HEK293 (cell line): ENCODE measurements around the gene HTR2B.

Experiments used
- CTCF ChIA-PET: fragments of 350-600 bp; formaldehyde crosslinking; extraction: SDS; loops from one replicate; lab custom pipeline; 2021; ENCODE audit warnings: antibody characterized with exemption; lab: Yijun Ruan, JAX
- POLR2A ChIA-PET: fragments of 300-600 bp; formaldehyde crosslinking; extraction: SDS; loops from one replicate; lab custom pipeline; 2020; ENCODE audit warnings: antibody characterized with exemption, inconsistent platforms; lab: Yijun Ruan, JAX
- H3K27ac ChIP-seq: fragments of 200-500 bp; sonication (Bioruptor generic); 2 replicates; pipeline ENCODE4 v1.5.1; 2014; ENCODE audit warnings: low read depth, low read length, control low read depth, inconsistent platforms; ENCODE audit errors: extremely low read depth
- H3K36me3 ChIP-seq, 2 experiments: fragments of 200-500 bp in 1 of 2; sonication (Bioruptor generic) in 1 of 2; 1 replicate in 1 of 2; 2 replicates in 1 of 2; pipeline ENCODE4 v1.5.1; 2014 to 2017; ENCODE audit warnings: inconsistent platforms in 2 of 2, low read length in 2 of 2; ENCODE audit not compliant: control insufficient read depth in 2 of 2, insufficient read depth in 1 of 2
- H3K4me1 ChIP-seq: fragments of 200-500 bp; sonication (Bioruptor generic); 2 replicates; pipeline ENCODE4 v1.5.1; 2014; ENCODE audit warnings: mild to moderate bottlenecking, low read length, inconsistent platforms; ENCODE audit not compliant: control insufficient read depth, insufficient read depth
- H3K4me3 ChIP-seq: 2 replicates; pipeline ENCODE4 v1.5.1; 2011; ENCODE audit warnings: low read depth, mild to moderate bottlenecking, control low read depth, low read length, moderate library complexity
- H3K9me3 ChIP-seq: fragments of 200-500 bp; sonication (Bioruptor generic); 2 replicates; pipeline ENCODE4 v1.5.1; 2014; ENCODE audit warnings: low read depth, low read length, inconsistent platforms; ENCODE audit not compliant: control insufficient read depth, insufficient read depth
- FEZF1 ChIP-seq: fragments of 450-650 bp; formaldehyde crosslinking; IDR thresholded peaks from 2 replicates; pipeline ENCODE4 v1.5.1; 2016; ENCODE audit warnings: missing biosample characterization, missing genetic modification characterization
- GLIS2 ChIP-seq: fragments of 450-650 bp; formaldehyde crosslinking; IDR thresholded peaks from 2 replicates; pipeline ENCODE4 v1.5.1; 2016; ENCODE audit warnings: missing biosample characterization, missing genetic modification characterization
- PRDM6 ChIP-seq: fragments of 450-650 bp; formaldehyde crosslinking; IDR thresholded peaks from 2 replicates; pipeline ENCODE4 v1.5.1; 2017; ENCODE audit warnings: missing biosample characterization, missing genetic modification characterization
- SP3 ChIP-seq: fragments of 450-650 bp; formaldehyde crosslinking; IDR thresholded peaks from 2 replicates; pipeline ENCODE4 v1.5.1; 2016; ENCODE audit warnings: missing biosample characterization, missing genetic modification characterization
- ZBTB17 ChIP-seq: fragments of 450-650 bp; formaldehyde crosslinking; IDR thresholded peaks from 2 replicates; pipeline ENCODE4 v1.5.1; 2016; ENCODE audit warnings: missing biosample characterization, missing genetic modification characterization
- ZBTB26 ChIP-seq: fragments of 450-650 bp; formaldehyde crosslinking; optimal IDR thresholded peaks from 2 replicates; pipeline ENCODE3; 2016; ENCODE audit warnings: missing biosample characterization, mild to moderate bottlenecking, missing genetic modification characterization
- ZFP37 ChIP-seq: fragments of 450-650 bp; formaldehyde crosslinking; IDR thresholded peaks from 2 replicates; pipeline ENCODE4 v1.5.1; 2016; ENCODE audit warnings: missing biosample characterization, missing genetic modification characterization
- ZNF140 ChIP-seq: fragments of 450-650 bp; formaldehyde crosslinking; IDR thresholded peaks from 2 replicates; pipeline ENCODE4 v1.5.1; 2016; ENCODE audit warnings: missing biosample characterization, missing genetic modification characterization
- ZNF157 ChIP-seq: fragments of 450-650 bp; formaldehyde crosslinking; IDR thresholded peaks from 2 replicates; pipeline ENCODE4 v1.5.1; 2016; ENCODE audit warnings: missing biosample characterization, missing genetic modification characterization
- ZNF23 ChIP-seq: fragments of 450-650 bp; formaldehyde crosslinking; IDR thresholded peaks from 2 replicates; pipeline ENCODE4 v1.5.1; 2016; ENCODE audit warnings: missing biosample characterization, missing genetic modification characterization, borderline replicate concordance
- ZNF280D ChIP-seq: fragments of 450-650 bp; formaldehyde crosslinking; IDR thresholded peaks from 2 replicates; pipeline ENCODE4 v1.5.1; 2016; ENCODE audit warnings: missing biosample characterization, missing genetic modification characterization
- ZNF404 ChIP-seq: fragments of 450-650 bp; formaldehyde crosslinking; IDR thresholded peaks from 2 replicates; pipeline ENCODE4 v1.5.1; 2017; ENCODE audit warnings: missing biosample characterization, missing genetic modification characterization
- ZNF426 ChIP-seq: fragments of 450-650 bp; formaldehyde crosslinking; IDR thresholded peaks from 2 replicates; pipeline ENCODE4 v1.5.1; 2017; ENCODE audit warnings: missing biosample characterization, missing genetic modification characterization, mild to moderate bottlenecking, inconsistent platforms, moderate library complexity
- ZNF600 ChIP-seq: fragments of 450-650 bp; formaldehyde crosslinking; IDR thresholded peaks from 2 replicates; pipeline ENCODE4 v1.5.1; 2016; ENCODE audit warnings: missing biosample characterization, missing genetic modification characterization
- ZNF658 ChIP-seq: fragments of 450-650 bp; formaldehyde crosslinking; IDR thresholded peaks from 2 replicates; pipeline ENCODE4; 2016; ENCODE audit warnings: missing biosample characterization, missing genetic modification characterization
- ZNF660 ChIP-seq: fragments of 450-650 bp; IDR thresholded peaks from 2 replicates; pipeline ENCODE4 v1.5.1; 2018; ENCODE audit warnings: missing biosample characterization, mild to moderate bottlenecking, missing genetic modification characterization
- ZNF791 ChIP-seq: fragments of 450-650 bp; formaldehyde crosslinking; IDR thresholded peaks from 2 replicates; pipeline ENCODE4 v1.5.1; 2016; ENCODE audit warnings: missing biosample characterization, missing genetic modification characterization
- ZNF837 ChIP-seq: fragments of 450-650 bp; formaldehyde crosslinking; IDR thresholded peaks from 2 replicates; pipeline ENCODE4 v1.5.1; 2016; ENCODE audit warnings: missing biosample characterization, missing genetic modification characterization
- ZSCAN18 ChIP-seq: fragments of 450-650 bp; formaldehyde crosslinking; IDR thresholded peaks from 2 replicates; pipeline ENCODE4 v1.5.1; 2016; ENCODE audit warnings: missing biosample characterization, missing genetic modification characterization
- ZSCAN4 ChIP-seq: fragments of 450-650 bp; formaldehyde crosslinking; IDR thresholded peaks from 2 replicates; pipeline ENCODE4 v1.5.1; 2017; ENCODE audit warnings: missing biosample characterization, missing genetic modification characterization

HTR2B gene

GRCh38 chr2:231127936-231128335, 3.1 kb upstream of the HTR2B start:
- Histone ChIP-seq H3K4me1 (peaks cover 35% of the 10 kb centered on the region), H3K27ac (no peak overlapping the region), H3K36me3 (no peaks in the 10 kb centered on the region)
- TF ChIP-seq PRDM6 (tag by site-specific recombination) (peak; percentile 47), ZNF837 (tag by site-specific recombination) (no peak), ZNF140 (tag by site-specific recombination) (no peak)
- TF ChIP-seq, all 188 proteins: peak for 1
- POLR2A ChIA-PET, result interaction anchor here (0.6 kb wide), 1 partner anchor 120 kb away, joined by 4 read pairs; no protein-coding TSS in a partner anchor
- H3K9me3 ChIP-seq, result no peaks in the 10 kb centered on the region
- CTCF ChIA-PET, result interaction anchor here (1.0 to 1.9 kb wide), 3 partner anchors 59 to 285 kb away, joined by 5 to 6 read pairs (median 6); no protein-coding TSS in a partner anchor
- no peak overlapping the region for H3K4me3 ChIP-seq

GRCh38 chr2:231127480-231127879, 2.6 kb upstream of the HTR2B start:
- no peak overlapping the region for H3K27ac ChIP-seq
- CTCF ChIA-PET, result interaction anchor here (1.0 to 1.9 kb wide), 3 partner anchors 58 to 285 kb away, joined by 5 to 6 read pairs (median 6); no protein-coding TSS in a partner anchor
- no peak overlapping the region for H3K4me3 ChIP-seq
- TF ChIP-seq ZNF157 (tag by site-specific recombination) (no peak), ZNF426 (no peak), ZSCAN18 (no peak), FEZF1 (tag by site-specific recombination) (no peak), ZNF23 (tag by site-specific recombination) (no peak), ZFP37 (tag by site-specific recombination) (no peak), ZBTB26 (tag by site-specific recombination) (no peak), GLIS2 (no peak), ZNF658 (no peak), SP3 (no peak)
- no peaks in the 10 kb centered on the region for H3K36me3 ChIP-seq
- no peaks in the 10 kb centered on the region for H3K9me3 ChIP-seq
- POLR2A ChIA-PET, result no interaction called here
- peaks cover 39% of the 10 kb centered on the region for H3K4me1 ChIP-seq

- no peak overlapping the region for H3K27ac ChIP-seq
- no peak for TF ChIP-seq ZNF791 (tag by site-specific recombination)
- CTCF ChIA-PET, result no interaction called here
- no peaks in the 10 kb centered on the region for H3K9me3 ChIP-seq
- no peaks in the 10 kb centered on the region for H3K36me3 ChIP-seq
- POLR2A ChIA-PET, result no interaction called here
- H3K4me1 ChIP-seq, result peaks cover 34% of the 10 kb centered on the region
- H3K4me3 ChIP-seq, result no peak overlapping the region
These were observed 1.3 kb upstream of the HTR2B start for GRCh38 chr2:231126123-231126522.

GRCh38 chr2:231123362-231123898, 1.4 kb downstream of the HTR2B start:
- Histone ChIP-seq H3K4me1 (peaks cover 30% of the 10 kb centered on the region), H3K27ac (no peak overlapping the region), H3K4me3 (no peak overlapping the region), H3K36me3 (no peaks in the 10 kb centered on the region), H3K9me3 (no peaks in the 10 kb centered on the region)
- ChIA-PET CTCF (interaction anchor here (0.6 to 1.2 kb wide), 6 partner anchors 10 to 584 kb away, joined by 3 to 4 read pairs (median 3); no protein-coding TSS in a partner anchor), POLR2A (no interaction called here)
- no peak for TF ChIP-seq ZNF404 (tag by site-specific recombination)
- no peak for TF ChIP-seq ZNF280D (tag by site-specific recombination)
- TF ChIP-seq ZBTB17, result peak; percentile 52; the same call in 1 of the 2 replicates
- no peak for TF ChIP-seq ZSCAN4 (tag by site-specific recombination)
- TF ChIP-seq ZNF600 (tag by site-specific recombination), result peak; percentile 91
- TF ChIP-seq ZNF660, result 0 out of 2 replicates have a peak, but pooled peaks have one; percentile 36
